ENCODE measurements around the gene USP31. TPM values are rescaled to one million over a fixed set of nuclear protein-coding genes. Genes with fewer than 3 reads are reported as not detected.

The USP31 gene
- total RNA-seq, 1 experiment from 2014 or later: 17.4 TPM

GRCh38 chr16:23131931-23132621 is 17.2 kb downstream of the USP31 start:
- Mint-ChIP-seq H3K36me3 (peaks cover 6% of the 10 kb centered on the region; the same call in 1 of the 2 replicates), H3K4me3 (no peak overlapping the region), H3K9me3 (peaks cover 10% of the 10 kb centered on the region), H3K27ac (peak overlapping the region; percentile 16; the same call in 1 of the 2 replicates), H3K4me1 (peaks cover 32% of the 10 kb centered on the region), H3K27me3 (ENCODE audit: low read depth) (no peaks in the 10 kb centered on the region)
- ATAC-seq: no peak
- DNase-seq (ENCODE audit: low spot score): no peak
- ChIA-PET POLR2A (no interaction called here), CTCF (interaction anchor here (1.1 to 1.6 kb wide), 4 partner anchors 14 to 304 kb away, joined by 3 to 5 read pairs (median 3); no protein-coding TSS in a partner anchor)
- TF ChIP-seq, protein P1, sequence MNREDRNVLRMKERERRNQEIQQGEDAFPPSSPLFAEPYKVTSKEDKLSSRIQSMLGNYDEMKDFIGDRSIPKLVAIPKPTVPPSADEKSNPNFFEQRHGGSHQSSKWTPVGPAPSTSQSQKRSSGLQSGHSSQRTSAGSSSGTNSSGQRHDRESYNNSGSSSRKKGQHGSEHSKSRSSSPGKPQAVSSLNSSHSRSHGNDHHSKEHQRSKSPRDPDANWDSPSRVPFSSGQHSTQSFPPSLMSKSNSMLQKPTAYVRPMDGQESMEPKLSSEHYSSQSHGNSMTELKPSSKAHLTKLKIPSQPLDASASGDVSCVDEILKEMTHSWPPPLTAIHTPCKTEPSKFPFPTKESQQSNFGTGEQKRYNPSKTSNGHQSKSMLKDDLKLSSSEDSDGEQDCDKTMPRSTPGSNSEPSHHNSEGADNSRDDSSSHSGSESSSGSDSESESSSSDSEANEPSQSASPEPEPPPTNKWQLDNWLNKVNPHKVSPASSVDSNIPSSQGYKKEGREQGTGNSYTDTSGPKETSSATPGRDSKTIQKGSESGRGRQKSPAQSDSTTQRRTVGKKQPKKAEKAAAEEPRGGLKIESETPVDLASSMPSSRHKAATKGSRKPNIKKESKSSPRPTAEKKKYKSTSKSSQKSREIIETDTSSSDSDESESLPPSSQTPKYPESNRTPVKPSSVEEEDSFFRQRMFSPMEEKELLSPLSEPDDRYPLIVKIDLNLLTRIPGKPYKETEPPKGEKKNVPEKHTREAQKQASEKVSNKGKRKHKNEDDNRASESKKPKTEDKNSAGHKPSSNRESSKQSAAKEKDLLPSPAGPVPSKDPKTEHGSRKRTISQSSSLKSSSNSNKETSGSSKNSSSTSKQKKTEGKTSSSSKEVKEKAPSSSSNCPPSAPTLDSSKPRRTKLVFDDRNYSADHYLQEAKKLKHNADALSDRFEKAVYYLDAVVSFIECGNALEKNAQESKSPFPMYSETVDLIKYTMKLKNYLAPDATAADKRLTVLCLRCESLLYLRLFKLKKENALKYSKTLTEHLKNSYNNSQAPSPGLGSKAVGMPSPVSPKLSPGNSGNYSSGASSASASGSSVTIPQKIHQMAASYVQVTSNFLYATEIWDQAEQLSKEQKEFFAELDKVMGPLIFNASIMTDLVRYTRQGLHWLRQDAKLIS (CRISPR knock-in tag; IDR thresholded peaks at IDR 0.05; ENCODE audit: borderline replicate concordance): no peak
- TF ChIP-seq EMX1 (CRISPR knock-in tag; IDR thresholded peaks at IDR 0.05): no peak
- TF ChIP-seq ZNF532 (CRISPR knock-in tag; IDR thresholded peaks at IDR 0.05; ENCODE audit: borderline replicate concordance): no peak
- TF ChIP-seq CREB1 (CRISPR knock-in tag; IDR thresholded peaks at IDR 0.05): no peak
- TF ChIP-seq, protein P2, sequence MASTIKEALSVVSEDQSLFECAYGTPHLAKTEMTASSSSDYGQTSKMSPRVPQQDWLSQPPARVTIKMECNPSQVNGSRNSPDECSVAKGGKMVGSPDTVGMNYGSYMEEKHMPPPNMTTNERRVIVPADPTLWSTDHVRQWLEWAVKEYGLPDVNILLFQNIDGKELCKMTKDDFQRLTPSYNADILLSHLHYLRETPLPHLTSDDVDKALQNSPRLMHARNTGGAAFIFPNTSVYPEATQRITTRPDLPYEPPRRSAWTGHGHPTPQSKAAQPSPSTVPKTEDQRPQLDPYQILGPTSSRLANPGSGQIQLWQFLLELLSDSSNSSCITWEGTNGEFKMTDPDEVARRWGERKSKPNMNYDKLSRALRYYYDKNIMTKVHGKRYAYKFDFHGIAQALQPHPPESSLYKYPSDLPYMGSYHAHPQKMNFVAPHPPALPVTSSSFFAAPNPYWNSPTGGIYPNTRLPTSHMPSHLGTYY (CRISPR knock-in tag; IDR thresholded peaks at IDR 0.05): no peak
- no peak for TF ChIP-seq TP53 (CRISPR knock-in tag; IDR thresholded peaks at IDR 0.05)
- TF ChIP-seq SOX15 (CRISPR knock-in tag; IDR thresholded peaks at IDR 0.05): no peak

DNA sequence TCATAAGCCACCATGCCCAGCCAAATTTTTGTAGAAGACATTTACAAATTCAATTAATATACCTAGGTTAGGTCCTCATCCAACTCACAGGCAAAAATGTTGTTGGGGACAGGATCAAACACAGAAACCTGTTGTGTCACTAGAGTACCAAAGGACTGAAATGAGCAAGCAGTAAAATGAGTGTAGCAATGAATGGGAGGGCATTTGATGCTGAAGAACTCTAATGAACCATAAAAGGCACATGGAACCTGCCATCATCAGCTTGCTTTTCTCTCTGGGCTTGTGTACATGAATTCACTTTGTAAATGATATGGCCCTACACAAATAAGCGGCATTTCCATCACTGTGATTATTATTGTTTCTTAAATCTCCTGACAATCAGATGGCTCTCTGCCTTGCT is 17.8 kb downstream of the USP31 start:
- H3K36me3 Mint-ChIP-seq: peaks cover 6% of the 10 kb centered on the region; the same call in 1 of the 2 replicates
- H3K4me3 Mint-ChIP-seq: no peak overlapping the region
- no peaks in the 10 kb centered on the region for H3K27me3 Mint-ChIP-seq (ENCODE audit: low read depth)
- H3K27ac Mint-ChIP-seq: peak overlapping the region; percentile 16; the same call in 1 of the 2 replicates
- H3K4me1 Mint-ChIP-seq: peaks cover 32% of the 10 kb centered on the region
- ChIA-PET POLR2A (no interaction called here), CTCF (interaction anchor here (1.1 kb wide), 1 partner anchor 268 kb away, joined by 3 read pairs; no protein-coding TSS in a partner anchor)
- TF ChIP-seq ZNF396 (CRISPR knock-in tag; IDR thresholded peaks at IDR 0.05; ENCODE audit: borderline replicate concordance): no peak
- TF ChIP-seq SP1 (CRISPR knock-in tag; conservative IDR thresholded peaks at IDR 0.05): no peak
- TF ChIP-seq, protein P3, sequence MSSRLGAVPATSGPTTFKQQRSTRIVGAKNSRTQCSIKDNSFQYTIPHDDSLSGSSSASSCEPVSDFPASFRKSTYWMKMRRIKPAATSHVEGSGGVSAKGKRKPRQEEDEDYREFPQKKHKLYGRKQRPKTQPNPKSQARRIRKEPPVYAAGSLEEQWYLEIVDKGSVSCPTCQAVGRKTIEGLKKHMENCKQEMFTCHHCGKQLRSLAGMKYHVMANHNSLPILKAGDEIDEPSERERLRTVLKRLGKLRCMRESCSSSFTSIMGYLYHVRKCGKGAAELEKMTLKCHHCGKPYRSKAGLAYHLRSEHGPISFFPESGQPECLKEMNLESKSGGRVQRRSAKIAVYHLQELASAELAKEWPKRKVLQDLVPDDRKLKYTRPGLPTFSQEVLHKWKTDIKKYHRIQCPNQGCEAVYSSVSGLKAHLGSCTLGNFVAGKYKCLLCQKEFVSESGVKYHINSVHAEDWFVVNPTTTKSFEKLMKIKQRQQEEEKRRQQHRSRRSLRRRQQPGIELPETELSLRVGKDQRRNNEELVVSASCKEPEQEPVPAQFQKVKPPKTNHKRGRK (CRISPR knock-in tag; IDR thresholded peaks at IDR 0.05; ENCODE audit: borderline replicate concordance): no peak
- TF ChIP-seq NFATC4 (CRISPR knock-in tag; IDR thresholded peaks at IDR 0.05): no peak
- no peak for TF ChIP-seq NR2C2 (CRISPR knock-in tag; IDR thresholded peaks at IDR 0.05)
- no peak for TF ChIP-seq ZNF263 (CRISPR knock-in tag; IDR thresholded peaks at IDR 0.05; ENCODE audit: low read depth)
- TF ChIP-seq ZNF138 (CRISPR knock-in tag; conservative IDR thresholded peaks at IDR 0.05): no peak
- TF ChIP-seq IRF2 (CRISPR knock-in tag; IDR thresholded peaks at IDR 0.05; ENCODE audit: borderline replicate concordance, low read depth): no peak
- TF ChIP-seq CREM (CRISPR knock-in tag; IDR thresholded peaks at IDR 0.05): no peak
- TF ChIP-seq GABPB1 (CRISPR knock-in tag; IDR thresholded peaks at IDR 0.05): no peak
- no peak for ATAC-seq
- no peak for DNase-seq (ENCODE audit: low spot score)
- peaks cover 10% of the 10 kb centered on the region for H3K9me3 Mint-ChIP-seq

Data from WTC11 (cell line).